GM10847 (cell line): ENCODE data around the gene FCN3.

ENCODE experiments used
- POLR2A ChIP-seq: IDR thresholded peaks from 2 replicates; pipeline ENCODE4 v1.6.1; 2011; ENCODE audit not compliant: insufficient read length; ENCODE audit errors: extremely low read depth

The FCN3 gene

GRCh38 chr1:27391511-27392095, 17.0 kb upstream of the FCN3 start:
- no peak for TF ChIP-seq POLR2A

GRCh38 chr1:27388337-27389005, 13.8 kb upstream of the FCN3 start:
- TF ChIP-seq POLR2A, result no peak

- TF ChIP-seq POLR2A, result no peak
Observed at GRCh38 chr1:27383661-27384060, 9.0 kb upstream of the FCN3 start.

- no peak for TF ChIP-seq POLR2A
Observed at GRCh38 chr1:27383039-27383605, 8.5 kb upstream of the FCN3 start, which contains the start of gene CD164L2. CD164L2 (minus strand) TSS chr1:27383333; CDS start chr1:27383239, 94 bp downstream.

GRCh38 chr1:27381969-27382762, 7.5 kb upstream of the FCN3 start:
- TF ChIP-seq POLR2A, result no peak

- TF ChIP-seq POLR2A, result no peak
Observed at GRCh38 chr1:27380766-27381733, 6.4 kb upstream of the FCN3 start.

- TF ChIP-seq POLR2A, result no peak
Observed at GRCh38 chr1:27380224-27380623, 5.6 kb upstream of the FCN3 start.

GRCh38 chr1:27379564-27380122, 5.0 kb upstream of the FCN3 start:
- TF ChIP-seq POLR2A, result no peak

- TF ChIP-seq POLR2A, result no peak
Observed at GRCh38 chr1:27377760-27378495, 3.3 kb upstream of the FCN3 start.

GRCh38 chr1:27372808-27373690, 1.6 kb downstream of the FCN3 start:
- TF ChIP-seq POLR2A, result no peak

GRCh38 chr1:27372022-27372807, 2.4 kb downstream of the FCN3 start:
- no peak for TF ChIP-seq POLR2A
